NOMO-1 treated with DMSO at 0.1 percent for 48 hours (cell line): ENCODE data around the gene TMEM140.
"Not testable (repeated sequence)": the region's sequence is repeated elsewhere in the genome, so short reads cannot be mapped to it uniquely, and the experiment has no call there.

Experiments used
- DNase-seq: peaks from one replicate; lab custom pipeline; 2025; ENCODE audit not compliant: unreplicated experiment; lab: John Stamatoyannopoulos, UW

Gene TMEM140

DNA sequence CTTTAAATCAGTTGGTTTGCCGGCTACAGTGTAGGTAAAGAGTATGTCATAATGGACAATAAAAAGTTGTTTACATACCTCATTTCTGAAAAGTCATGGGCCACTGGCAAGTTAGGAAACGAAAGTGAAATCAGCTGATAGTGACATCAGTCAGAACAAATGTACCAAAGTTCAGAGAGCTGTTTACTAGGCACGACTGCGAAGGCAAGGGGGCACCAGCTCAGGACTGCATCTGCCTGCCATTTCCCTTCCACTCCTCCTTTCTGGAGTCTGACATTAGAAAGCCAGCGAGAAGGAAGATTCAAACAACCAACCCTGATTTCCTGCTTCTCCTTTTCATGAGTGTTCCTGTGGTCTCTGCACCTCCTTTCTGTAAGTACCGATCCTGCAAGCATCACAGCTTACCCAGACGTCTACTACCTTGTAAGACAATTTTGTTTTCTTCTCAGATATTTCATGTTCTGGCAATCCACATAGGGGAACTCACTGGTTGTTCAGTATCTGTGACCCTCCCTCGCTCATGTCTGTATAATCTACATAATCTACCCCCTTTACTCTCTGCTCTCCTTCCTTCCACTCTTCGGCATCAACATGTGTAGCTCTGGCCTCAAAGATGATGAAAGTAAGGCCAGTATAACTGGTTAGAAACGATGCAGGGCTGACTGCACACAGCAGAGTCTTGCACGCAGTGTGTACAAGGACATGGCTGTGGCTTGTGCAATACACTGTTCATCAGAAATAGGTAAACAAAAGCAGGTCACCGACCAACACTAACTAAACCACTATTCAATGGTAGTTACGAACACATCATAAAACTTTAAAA, at the start of gene TMEM140:
TSS of gene TMEM140 (plus strand) at position 174 of the 823 bp plus-strand sequence. CDS start 16,370 bp downstream, outside the sequence.
- peak; percentile 41 for DNase-seq

GRCh38 chr7:135098391-135098790, 49.5 kb upstream of the TMEM140 start:
- no peak for DNase-seq

DNA sequence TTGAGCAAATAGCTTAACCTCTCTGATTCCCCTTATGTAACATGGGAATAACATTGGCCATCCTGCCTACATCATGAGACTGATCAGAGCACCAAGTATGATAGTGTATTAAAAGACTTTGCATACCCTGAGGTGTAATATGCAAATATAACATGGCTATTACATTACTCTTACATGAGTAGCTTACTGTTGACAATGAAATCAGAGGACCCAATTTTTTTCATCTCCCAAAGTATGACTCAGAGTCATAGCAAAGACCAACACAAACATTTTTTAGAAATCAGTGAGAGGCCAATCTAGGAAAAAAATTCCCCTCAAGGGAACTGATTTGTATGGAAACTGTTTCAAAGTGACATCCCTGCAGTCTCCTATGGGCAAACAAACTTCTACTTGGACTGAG, 47.0 kb upstream of the TMEM140 start:
- DNase-seq: no peak

DNA sequence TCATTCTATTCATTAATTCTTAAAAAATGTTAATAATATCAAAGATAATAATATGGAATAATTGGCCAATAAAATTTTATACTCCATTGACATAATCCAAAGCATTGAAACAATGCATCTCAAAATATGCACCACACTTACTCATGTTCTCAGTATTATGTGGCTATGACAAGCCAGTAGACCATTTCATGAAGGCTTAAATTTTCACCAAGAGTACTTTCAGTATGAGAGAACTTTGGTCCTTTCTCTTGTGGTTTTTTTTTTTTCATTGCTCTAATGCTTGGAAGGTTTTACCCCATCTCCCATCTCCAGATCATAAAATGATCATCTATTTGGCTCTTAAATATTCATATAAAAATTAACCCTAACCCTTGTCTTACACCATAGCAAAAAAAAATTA, 45.5 kb upstream of the TMEM140 start:
- no peak for DNase-seq

DNA sequence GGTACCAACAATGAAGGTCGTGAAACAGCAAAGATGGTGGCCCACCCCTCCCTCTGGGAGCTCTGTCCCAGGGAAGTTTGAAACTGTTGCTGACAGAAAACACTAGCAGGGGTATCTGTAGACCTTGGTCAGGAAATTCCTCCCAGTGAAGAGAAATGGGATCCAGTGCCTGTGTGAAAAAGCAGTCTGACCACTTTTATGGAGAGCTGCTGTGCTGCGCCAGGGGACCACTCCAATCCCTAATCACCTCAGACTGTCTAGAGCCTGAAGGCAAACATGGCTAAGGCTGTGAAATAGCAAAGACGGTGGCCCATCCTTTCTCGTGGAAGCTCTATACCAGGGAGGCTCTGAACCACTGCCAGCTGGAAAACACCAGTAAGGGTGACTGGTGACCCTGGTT, 38.3 kb upstream of the TMEM140 start:
- DNase-seq: no peak

GRCh38 chr7:135109976-135110375, 37.9 kb upstream of the TMEM140 start:
- DNase-seq: no peak

DNA sequence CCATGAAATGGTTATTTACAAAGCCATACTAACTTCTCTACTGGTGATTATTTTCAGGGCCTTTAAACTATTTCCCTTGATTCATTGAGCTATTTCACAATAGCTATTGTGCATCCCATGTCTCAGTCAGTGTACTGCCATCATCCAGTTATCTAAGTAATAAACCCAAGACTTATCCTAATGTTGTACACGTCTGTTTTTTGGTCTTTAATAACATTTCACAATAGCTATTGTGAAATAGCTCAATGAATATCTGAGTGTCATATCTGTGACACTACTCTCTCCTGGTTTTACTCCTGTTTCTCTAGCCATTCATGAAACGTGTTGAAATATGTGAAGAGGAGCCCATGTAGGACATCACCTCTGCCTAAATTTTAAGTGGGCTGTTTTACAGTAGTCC, 36.5 kb upstream of the TMEM140 start:
- no peak for DNase-seq

GRCh38 chr7:135114622-135115021, 33.2 kb upstream of the TMEM140 start:
- no peak for DNase-seq

DNA sequence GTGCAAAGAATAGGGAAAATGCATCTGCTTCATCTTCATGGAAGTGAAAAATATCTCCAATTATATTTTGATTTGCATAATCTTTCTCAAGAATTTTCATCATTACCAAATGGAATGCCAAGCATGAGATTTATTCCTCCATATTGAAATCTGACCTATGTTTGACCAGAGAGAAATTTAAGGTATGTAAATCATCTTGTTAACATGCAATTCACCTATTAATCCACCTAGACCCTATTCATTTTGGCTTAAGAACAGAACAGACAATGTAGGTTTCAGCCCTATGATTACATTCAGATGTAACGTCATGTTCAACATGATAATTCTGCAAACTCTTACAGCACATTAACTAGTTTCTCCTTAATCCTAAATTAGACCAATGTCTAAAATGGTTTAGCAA, 30.8 kb upstream of the TMEM140 start:
- DNase-seq: no peak

DNA sequence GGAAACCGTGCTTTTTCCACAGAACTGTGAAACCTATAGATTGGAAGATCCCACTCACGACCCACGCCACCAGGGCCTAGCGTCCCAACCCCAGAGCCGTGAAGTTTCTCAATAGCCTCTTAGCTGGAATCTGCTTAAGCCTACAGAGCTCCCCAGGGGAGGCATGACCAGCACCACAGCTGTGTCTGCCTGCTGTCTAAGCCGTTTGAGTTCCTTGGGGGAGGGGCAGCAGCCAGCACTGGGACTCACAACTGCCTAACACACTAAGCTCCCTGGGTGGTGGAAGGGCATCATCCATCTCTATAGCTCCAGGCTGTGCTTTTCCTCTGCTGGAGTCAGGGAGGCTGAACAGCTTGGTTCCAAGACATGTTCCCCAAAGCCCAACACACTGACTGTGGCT, 26.0 kb upstream of the TMEM140 start:
- no peak for DNase-seq

DNA sequence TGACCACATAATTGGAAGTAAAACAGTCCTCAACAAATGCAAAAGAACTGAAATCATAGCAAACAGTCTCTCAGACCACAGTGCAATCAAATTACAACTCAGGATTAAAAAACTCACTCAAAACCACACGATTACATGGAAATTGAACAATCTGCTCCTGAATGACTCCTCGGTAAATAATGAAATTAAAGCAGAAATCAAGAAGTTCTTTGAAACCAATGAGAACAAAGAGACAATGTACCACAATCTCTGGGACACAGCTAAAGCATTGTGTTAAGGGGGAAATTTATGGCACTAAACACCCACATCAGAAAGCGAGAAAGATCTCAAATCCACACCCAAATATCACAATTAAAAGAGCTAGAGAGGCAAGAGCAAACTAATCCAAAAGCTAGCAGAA, 23.2 kb upstream of the TMEM140 start:
- DNase-seq: not testable (repeated sequence)

- no peak for DNase-seq
Observed at GRCh38 chr7:135128931-135129330, 18.9 kb upstream of the TMEM140 start.

DNA sequence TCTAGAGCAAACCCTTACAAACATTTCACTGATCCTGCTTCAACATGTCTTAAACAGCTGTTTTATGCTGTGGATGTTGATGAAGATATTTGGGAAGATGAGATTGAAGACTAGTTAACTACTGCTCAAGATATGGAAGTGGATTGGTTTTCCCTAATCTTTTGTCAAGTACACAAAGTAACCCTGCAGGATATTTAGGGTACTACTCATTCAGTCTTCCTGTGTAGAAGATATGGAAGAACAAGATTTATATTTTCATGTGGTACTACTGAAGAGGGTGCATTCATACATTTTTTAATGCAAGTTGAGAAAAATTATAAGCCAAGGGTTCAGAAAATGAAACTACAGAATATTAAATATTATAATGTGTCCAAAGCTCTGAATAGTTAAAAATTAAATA, 18.3 kb upstream of the TMEM140 start:
- no peak for DNase-seq

- DNase-seq: no peak
Observed at GRCh38 chr7:135143885-135144668, 3.8 kb upstream of the TMEM140 start.

DNA sequence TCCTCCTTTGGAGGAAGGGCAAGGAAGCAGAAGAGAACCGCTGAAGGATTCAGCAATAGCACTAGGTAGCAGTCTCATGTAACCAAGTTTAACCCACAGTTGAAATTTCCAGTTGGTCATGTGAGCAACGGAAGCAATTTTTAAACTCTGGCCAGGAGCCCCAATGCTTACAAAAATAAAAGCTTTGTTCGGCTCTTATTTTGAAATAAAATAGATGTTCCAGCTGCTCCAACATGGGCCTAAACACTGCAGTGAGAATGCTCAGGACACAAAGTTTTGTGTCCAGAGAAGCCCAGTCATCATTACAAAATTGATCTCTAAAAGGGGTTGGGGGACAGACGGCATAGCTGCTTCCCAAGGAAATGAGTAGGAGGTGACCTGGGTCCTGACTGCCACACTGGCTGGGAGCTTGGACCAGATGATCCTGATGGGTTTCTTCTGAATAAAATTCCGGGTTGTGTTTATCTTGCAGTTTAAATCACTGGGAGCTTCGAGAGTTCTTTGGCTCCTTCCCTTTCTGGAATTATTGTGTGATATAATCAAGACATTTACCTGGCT, 452 bp upstream of the TMEM140 start:
- DNase-seq: peak; percentile 41

DNA sequence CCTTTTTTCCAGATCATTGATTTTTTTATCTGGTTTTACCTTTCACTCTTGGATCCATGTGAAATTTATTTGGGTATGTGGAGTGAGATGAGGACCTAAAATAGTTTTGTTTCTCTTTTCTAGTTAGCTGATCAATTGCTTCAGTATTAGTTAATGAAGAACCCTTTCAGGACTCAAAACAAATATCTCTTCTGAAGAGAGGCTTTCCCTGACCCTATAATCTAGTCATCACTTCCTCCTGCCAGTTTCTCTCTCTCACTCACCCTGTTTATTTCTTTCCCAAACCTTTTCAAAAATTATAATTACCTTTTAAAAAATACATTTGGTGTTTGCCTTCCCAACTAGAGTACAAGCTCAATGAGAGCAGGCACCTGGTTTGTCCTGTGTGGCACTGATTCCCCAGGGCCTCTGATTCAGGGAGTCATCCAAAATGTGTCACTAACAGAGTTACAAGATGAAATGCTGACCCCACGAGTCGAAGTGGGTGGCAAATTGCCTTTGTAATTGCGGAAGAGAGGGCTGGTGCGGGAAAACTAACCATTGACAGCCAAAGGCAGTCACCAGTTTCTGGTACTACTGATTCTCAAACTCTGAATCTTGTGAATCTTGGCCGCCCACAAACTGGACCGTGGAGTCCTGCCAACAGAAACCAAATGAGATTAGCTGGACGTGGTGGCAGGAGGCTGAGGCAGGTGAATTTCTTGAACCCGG, 2.4 kb downstream of the TMEM140 start:
- DNase-seq: no peak

GRCh38 chr7:135151132-135151531, 3.3 kb downstream of the TMEM140 start:
- peak; percentile 12 for DNase-seq

GRCh38 chr7:135151533-135151932, 3.7 kb downstream of the TMEM140 start:
- DNase-seq: no peak

DNA sequence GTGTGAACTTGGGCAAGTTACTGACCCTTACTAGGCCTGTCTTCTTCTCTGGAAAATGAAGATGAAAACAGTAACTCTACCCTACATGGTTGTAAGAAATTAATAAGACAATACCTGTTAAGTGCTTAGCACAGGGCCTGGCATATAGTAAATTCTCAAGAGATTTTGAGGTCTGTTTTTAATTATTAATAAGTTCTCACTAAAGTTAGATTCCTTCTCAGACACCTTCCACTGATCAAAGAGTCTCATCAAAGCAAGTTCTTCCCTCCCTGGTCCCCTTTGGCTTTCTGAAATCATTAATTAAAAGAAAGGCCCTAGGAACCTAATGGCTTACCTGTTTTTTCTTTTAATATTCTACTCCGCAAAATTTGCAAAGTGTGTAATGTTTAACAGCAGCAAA, 4.6 kb downstream of the TMEM140 start:
- no peak for DNase-seq

DNA sequence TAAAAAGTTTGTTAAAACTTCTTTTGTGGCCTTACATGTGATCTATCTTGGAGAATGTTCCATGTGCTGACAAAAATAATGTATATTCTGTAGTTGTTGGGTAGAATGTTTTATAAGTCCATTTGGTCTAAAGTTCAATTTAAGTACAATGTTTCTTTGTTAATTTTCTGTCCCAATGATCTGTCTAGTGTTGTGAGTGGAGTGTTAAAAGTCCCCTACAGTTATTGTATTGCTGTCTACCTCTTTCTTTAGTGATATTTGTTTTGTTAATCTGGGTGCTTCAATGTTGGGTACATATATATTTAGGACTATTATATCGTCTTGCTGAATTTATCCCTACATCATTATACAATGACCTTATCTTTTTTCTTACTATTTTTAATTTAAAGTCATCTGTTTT, 6.9 kb downstream of the TMEM140 start:
- DNase-seq: no peak

- no peak for DNase-seq
Observed at GRCh38 chr7:135156290-135156689, 8.4 kb downstream of the TMEM140 start.
